ENCODE measurements around the gene COP1.

Gene COP1

GRCh38 chr1:175935566-175936115 is 271.4 kb downstream of the COP1 start:
- TF ChIP-seq GATA3 (IDR thresholded peaks at IDR 0.05; ENCODE audit: low read depth, low read length) (no peak), GATA2 (IDR thresholded peaks at IDR 0.05; ENCODE audit: low read depth, low read length) (no peak)

GRCh38 chr1:175935166-175935565 is 271.9 kb downstream of the COP1 start:
- no peak for TF ChIP-seq GATA3 (IDR thresholded peaks at IDR 0.05; ENCODE audit: low read depth, low read length)
- no peak for TF ChIP-seq GATA2 (IDR thresholded peaks at IDR 0.05; ENCODE audit: low read depth, low read length)

DNA sequence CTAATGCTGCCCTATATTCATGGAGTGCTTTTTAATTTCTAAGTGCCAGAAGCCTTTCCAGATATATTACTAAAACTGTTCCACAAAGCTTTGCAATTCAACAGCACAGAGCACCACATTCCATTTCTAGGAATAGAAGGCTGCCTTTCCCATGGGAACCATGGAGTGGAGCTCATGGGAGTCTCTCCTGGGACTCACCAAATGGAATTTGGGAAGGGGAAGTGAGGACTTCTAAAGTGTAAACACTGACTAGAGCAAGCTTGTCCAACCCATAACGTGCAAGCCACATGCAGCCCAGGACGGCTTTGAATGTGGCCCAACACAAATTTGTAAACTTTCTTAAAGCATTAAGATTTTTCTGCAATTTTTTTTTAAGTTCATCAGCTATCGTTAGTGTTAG is 273.3 kb downstream of the COP1 start:
- TF ChIP-seq GATA3 (IDR thresholded peaks at IDR 0.05; ENCODE audit: low read depth, low read length): no peak
- TF ChIP-seq GATA2 (IDR thresholded peaks at IDR 0.05; ENCODE audit: low read depth, low read length): no peak

DNA sequence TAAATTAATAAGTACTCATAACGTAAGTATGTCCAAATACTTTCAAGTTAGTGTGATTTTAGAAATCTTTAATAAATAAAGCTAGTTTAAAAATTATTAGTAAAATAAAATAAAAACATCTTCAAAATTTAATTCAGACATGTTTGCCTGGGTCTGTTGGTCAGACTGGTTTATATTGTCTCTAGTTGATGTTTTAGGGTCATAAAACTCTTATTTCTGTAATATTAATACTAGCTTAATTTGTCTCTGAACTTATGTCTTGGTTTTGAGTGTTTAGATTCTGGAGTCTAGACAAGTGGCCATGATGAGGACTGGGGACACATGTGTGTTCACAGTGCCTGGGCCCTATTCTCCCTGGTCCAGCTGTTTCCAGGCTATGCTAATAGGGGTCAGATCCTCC is 279.1 kb downstream of the COP1 start:
- no peak for TF ChIP-seq GATA2 (IDR thresholded peaks at IDR 0.05; ENCODE audit: low read depth, low read length)
- no peak for TF ChIP-seq GATA3 (IDR thresholded peaks at IDR 0.05; ENCODE audit: low read depth, low read length)

DNA sequence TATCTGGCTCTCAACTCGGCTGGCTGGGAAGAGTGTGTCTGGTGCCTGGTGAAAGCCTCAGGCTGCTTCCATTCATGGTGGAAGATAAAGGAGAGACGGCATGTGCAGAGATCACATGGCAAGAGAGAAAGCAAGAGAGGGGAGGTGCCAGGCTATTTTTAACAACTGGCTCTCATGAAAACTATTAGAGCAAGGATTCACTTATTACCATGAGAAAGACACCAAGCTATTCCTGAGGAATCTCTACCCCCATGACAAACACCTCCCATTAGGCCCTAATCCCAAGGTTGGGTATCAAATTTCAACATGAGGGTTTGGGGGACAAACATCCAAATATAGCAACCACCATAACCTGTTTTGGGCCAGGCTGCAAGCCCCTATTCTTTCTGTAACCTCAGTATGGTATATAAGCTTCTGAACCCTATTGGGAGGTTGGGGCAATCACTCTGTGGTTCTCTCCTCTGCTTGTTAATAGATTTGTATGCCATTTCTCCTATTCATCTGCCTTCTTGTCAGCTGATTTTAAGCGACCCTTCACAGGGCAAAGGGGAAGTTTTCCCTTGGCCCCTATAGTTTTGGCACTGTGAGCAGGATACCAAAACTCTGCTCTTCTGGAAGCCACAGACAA is 284.7 kb downstream of the COP1 start:
- TF ChIP-seq GATA2 (IDR thresholded peaks at IDR 0.05; ENCODE audit: low read depth, low read length) (no peak), GATA3 (IDR thresholded peaks at IDR 0.05; ENCODE audit: low read depth, low read length) (no peak)

GRCh38 chr1:175920381-175920780 is 286.7 kb downstream of the COP1 start:
- TF ChIP-seq GATA2 (IDR thresholded peaks at IDR 0.05; ENCODE audit: low read depth, low read length) (no peak; the same call in 1 of the 2 replicates), GATA3 (IDR thresholded peaks at IDR 0.05; ENCODE audit: low read depth, low read length) (no peak)

GRCh38 chr1:175919001-175919400 is 288.1 kb downstream of the COP1 start:
- TF ChIP-seq GATA2 (IDR thresholded peaks at IDR 0.05; ENCODE audit: low read depth, low read length) (no peak), GATA3 (IDR thresholded peaks at IDR 0.05; ENCODE audit: low read depth, low read length) (no peak)

- TF ChIP-seq GATA2 (IDR thresholded peaks at IDR 0.05; ENCODE audit: low read depth, low read length): no peak
- no peak for TF ChIP-seq GATA3 (IDR thresholded peaks at IDR 0.05; ENCODE audit: low read depth, low read length)
Measured at GRCh38 chr1:175918364-175918801, 288.7 kb downstream of the COP1 start.

DNA sequence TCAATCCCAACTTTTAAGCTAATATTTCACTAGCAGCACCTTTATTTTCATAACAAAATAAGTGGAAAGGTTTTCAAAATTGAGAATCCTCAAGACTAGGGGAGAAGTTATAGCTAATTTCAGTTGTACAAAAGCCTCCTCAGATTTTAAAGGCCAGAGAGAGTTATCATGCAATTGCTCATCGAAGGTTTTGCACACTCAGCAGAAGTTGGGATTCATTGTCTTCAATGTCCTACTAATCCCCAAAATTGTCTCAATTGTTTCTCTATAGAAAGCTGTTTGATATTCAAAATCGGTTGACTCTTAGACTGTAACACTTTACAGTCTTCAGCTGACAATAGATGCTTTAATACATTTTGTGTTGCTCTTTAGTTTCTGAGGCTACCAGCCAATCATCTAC is 293.0 kb downstream of the COP1 start:
- TF ChIP-seq GATA3 (IDR thresholded peaks at IDR 0.05; ENCODE audit: low read depth, low read length): no peak
- TF ChIP-seq GATA2 (IDR thresholded peaks at IDR 0.05; ENCODE audit: low read depth, low read length): no peak

GRCh38 chr1:175911138-175911537 is 295.9 kb downstream of the COP1 start:
- TF ChIP-seq GATA2 (IDR thresholded peaks at IDR 0.05; ENCODE audit: low read depth, low read length) (no peak), GATA3 (IDR thresholded peaks at IDR 0.05; ENCODE audit: low read depth, low read length) (no peak)

DNA sequence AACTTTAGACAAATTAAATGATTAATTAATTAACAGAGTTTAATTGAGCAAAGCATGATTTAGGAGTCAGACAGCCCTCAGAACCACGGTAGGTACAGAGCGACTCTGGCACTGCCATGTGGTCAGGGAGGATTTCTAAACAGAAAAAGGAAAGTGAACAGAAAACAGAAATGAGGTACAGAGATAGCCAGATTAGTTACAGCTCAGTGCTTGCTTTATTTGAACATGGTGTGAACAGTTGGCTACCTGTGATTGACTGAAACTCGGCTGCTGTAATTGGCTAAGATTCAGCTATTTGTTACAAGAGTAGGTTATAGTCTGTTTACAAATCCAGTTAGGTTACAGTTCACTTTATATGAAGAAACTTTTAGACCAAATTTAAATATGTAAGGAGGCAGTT is 300.7 kb downstream of the COP1 start:
- no peak for TF ChIP-seq GATA3 (IDR thresholded peaks at IDR 0.05; ENCODE audit: low read depth, low read length)
- TF ChIP-seq GATA2 (IDR thresholded peaks at IDR 0.05; ENCODE audit: low read depth, low read length): no peak

DNA sequence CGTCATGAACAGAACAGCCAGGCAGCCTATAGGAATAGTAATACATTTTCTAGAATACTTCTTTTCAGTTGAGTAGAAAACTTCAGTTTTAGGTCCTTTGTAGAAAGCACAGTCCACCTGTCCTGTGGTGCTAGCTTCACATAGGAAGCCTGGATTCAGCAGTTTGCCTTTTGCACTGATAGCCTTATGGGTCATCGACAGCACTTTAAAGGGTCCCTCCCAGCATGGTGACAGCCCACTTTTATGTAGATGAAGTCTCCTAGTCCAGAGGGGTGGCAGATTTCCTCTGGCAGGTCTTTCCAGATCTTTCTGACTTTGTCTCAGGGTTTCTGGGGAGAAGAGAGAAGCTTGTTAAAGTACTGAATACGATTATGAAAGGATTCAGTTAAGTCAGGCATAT is 302.3 kb downstream of the COP1 start:
- TF ChIP-seq GATA2 (IDR thresholded peaks at IDR 0.05; ENCODE audit: low read depth, low read length) (no peak), GATA3 (IDR thresholded peaks at IDR 0.05; ENCODE audit: low read depth, low read length) (no peak)

- TF ChIP-seq GATA3 (IDR thresholded peaks at IDR 0.05; ENCODE audit: low read depth, low read length) (no peak), GATA2 (IDR thresholded peaks at IDR 0.05; ENCODE audit: low read depth, low read length) (no peak)
Measured at GRCh38 chr1:175902281-175902680, 304.8 kb downstream of the COP1 start.

DNA sequence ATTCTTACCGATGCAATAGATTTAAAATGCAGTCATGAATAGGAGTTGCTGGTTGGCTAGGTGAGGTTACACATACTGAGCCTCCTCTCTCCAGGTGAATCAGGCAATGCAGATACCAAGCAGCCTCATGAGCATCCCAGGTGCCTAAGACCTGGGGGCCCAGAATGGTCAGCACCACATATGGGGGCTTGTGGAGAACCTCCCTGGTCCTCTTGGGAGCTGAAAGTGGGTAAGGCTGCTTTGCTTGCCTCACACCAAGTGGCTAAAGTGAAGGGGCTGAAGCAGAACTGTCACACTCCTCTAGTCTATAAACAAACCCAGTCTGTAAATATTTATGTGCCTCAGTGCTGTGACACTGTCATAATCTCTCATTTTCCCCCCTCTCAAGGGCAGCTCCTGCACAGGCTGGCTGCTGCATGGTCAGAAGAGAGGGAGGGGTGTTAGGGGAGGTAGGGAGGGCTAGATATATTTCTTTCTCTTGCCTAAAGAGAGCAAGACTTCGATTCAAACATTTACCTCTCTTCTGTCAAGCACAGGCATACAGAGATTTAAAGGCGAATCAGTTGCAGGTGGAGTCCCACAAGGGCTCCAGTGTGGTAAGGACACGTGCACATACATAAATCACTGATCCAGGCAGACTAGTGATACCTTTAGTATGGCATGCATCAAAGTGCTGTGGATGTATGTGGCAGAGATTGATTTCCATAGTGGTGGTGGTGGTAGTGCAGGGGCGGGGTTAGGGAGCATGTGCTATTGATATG is 305.8 kb downstream of the COP1 start:
- TF ChIP-seq GATA2 (IDR thresholded peaks at IDR 0.05; ENCODE audit: low read depth, low read length): no peak
- no peak for TF ChIP-seq GATA3 (IDR thresholded peaks at IDR 0.05; ENCODE audit: low read depth, low read length)

GRCh38 chr1:175900171-175900570 is 306.9 kb downstream of the COP1 start:
- TF ChIP-seq GATA2 (IDR thresholded peaks at IDR 0.05; ENCODE audit: low read depth, low read length) (no peak), GATA3 (IDR thresholded peaks at IDR 0.05; ENCODE audit: low read depth, low read length) (no peak)
